Measurements from ENCODE around the gene RAD23A. TPM values are rescaled to one million over a fixed set of nuclear protein-coding genes. Genes with fewer than 3 reads are reported as not detected.

RAD23A gene
- total RNA-seq, 4 donors from 2014 or later: 138 to 218 (median 181) TPM

- TF ChIP-seq POLR2AphosphoS5 (IDR thresholded peaks at IDR 0.05): no peak
- no peak for TF ChIP-seq EP300 (IDR thresholded peaks at IDR 0.05)
- TF ChIP-seq CTCF (IDR thresholded peaks at IDR 0.05): no peak
- no peak for TF ChIP-seq POLR2A (IDR thresholded peaks at IDR 0.05; ENCODE audit: low read depth)
- no peak overlapping the region for H3K4me3 ChIP-seq
- H3K4me1 ChIP-seq: peaks cover 12 to 30% (median 28%) of the 10 kb centered on the region in 4 donors
- H3K27ac ChIP-seq (replicated peaks in 1 of 4): no peak overlapping the region
- H3K9me3 ChIP-seq: no peaks in the 10 kb centered on the region
- H3K27me3 ChIP-seq: no peaks in the 10 kb centered on the region
- no peak for DNase-seq (ENCODE audit: extremely low spot score)
- no peaks in the 10 kb centered on the region for H3K36me3 ChIP-seq
- intact Hi-C loops (cut with DNase I): loop anchor here (1.0 to 5.0 kb wide), 2 partner anchors 50 to 79 kb away; no protein-coding TSS in a partner anchor
- WGBS: 92% methylated on average over 6 of the region's 6 CpGs
Measured at GRCh38 chr19:12982648-12983047, 37.0 kb downstream of the RAD23A start.

GRCh38 chr19:12983091-12983490 lies 37.4 kb downstream of the RAD23A start:
- DNase-seq (ENCODE audit: extremely low spot score): no peak
- TF ChIP-seq POLR2AphosphoS5 (IDR thresholded peaks at IDR 0.05): no peak
- no peak for TF ChIP-seq CTCF (IDR thresholded peaks at IDR 0.05)
- no peak for TF ChIP-seq POLR2A (IDR thresholded peaks at IDR 0.05; ENCODE audit: low read depth)
- no peak for TF ChIP-seq EP300 (IDR thresholded peaks at IDR 0.05)
- WGBS: 59% methylated on average over 10 of the region's 10 CpGs
- Histone ChIP-seq H3K36me3 (no peaks in the 10 kb centered on the region), H3K4me3 (peak overlapping the region; percentile 41 to 48 (median 44)), H3K4me1 (peaks cover 12 to 30% (median 27%) of the 10 kb centered on the region in 4 donors), H3K27ac (replicated peaks in 1 of 4) (no peak overlapping the region), H3K9me3 (no peaks in the 10 kb centered on the region), H3K27me3 (no peaks in the 10 kb centered on the region)
- intact Hi-C loops (cut with DNase I): loop anchor here (1.0 to 5.0 kb wide), 2 partner anchors 49 to 78 kb away; no protein-coding TSS in a partner anchor

GRCh38 chr19:12983542-12984142 lies 38.0 kb downstream of the RAD23A start:
- Histone ChIP-seq H3K27ac (replicated peaks in 1 of 4) (no peak overlapping the region), H3K4me3 (peak overlapping the region; percentile 41 to 48 (median 44)), H3K27me3 (no peaks in the 10 kb centered on the region), H3K36me3 (no peaks in the 10 kb centered on the region), H3K9me3 (no peaks in the 10 kb centered on the region), H3K4me1 (peaks cover 12 to 30% (median 27%) of the 10 kb centered on the region in 4 donors)
- TF ChIP-seq POLR2A (IDR thresholded peaks at IDR 0.05; ENCODE audit: low read depth) (no peak), POLR2AphosphoS5 (IDR thresholded peaks at IDR 0.05) (peak; percentile 32 to 58), CTCF (IDR thresholded peaks at IDR 0.05) (peak; percentile 98 to 99 (median 99))
- intact Hi-C loops (cut with DNase I): loop anchor here (1.0 to 5.0 kb wide), 2 partner anchors 49 to 78 kb away; no protein-coding TSS in a partner anchor
- 17% methylated on average over 25 of the region's 51 CpGs for WGBS
- no peak for DNase-seq (ENCODE audit: extremely low spot score)

- H3K4me1 ChIP-seq: peaks cover 12 to 30% (median 27%) of the 10 kb centered on the region in 4 donors
- intact Hi-C loops (cut with DNase I): loop anchor here (5.0 kb wide), 1 partner anchor 48 kb away; no protein-coding TSS in a partner anchor
- no peaks in the 10 kb centered on the region for H3K27me3 ChIP-seq
- TF ChIP-seq EP300 (IDR thresholded peaks at IDR 0.05) (no peak), POLR2AphosphoS5 (IDR thresholded peaks at IDR 0.05) (no peak), POLR2A (IDR thresholded peaks at IDR 0.05; ENCODE audit: low read depth) (no peak), CTCF (IDR thresholded peaks at IDR 0.05) (no peak)
- H3K36me3 ChIP-seq: no peaks in the 10 kb centered on the region
- H3K27ac ChIP-seq (replicated peaks in 1 of 4): no peak overlapping the region
- DNase-seq (ENCODE audit: extremely low spot score): no peak
- H3K4me3 ChIP-seq: no peak overlapping the region
- WGBS: 80% methylated on average over 3 of the region's 3 CpGs
- H3K9me3 ChIP-seq: no peaks in the 10 kb centered on the region
Measured at GRCh38 chr19:12984143-12984627, 38.5 kb downstream of the RAD23A start.

All from esophagus muscularis mucosa (tissue), 4 donors.